GM15510 (cell line): Measurements from ENCODE around the gene AUH.

ENCODE experiments used
- POLR2A ChIP-seq: IDR thresholded peaks from 3 replicates; pipeline ENCODE4 v1.6.1; 2011; ENCODE audit warnings: borderline replicate concordance; ENCODE audit not compliant: insufficient read length; ENCODE audit errors: extremely low read depth

AUH gene

GRCh38 chr9:91386765-91387164 is 25.0 kb upstream of the AUH start:
- no peak for TF ChIP-seq POLR2A

DNA sequence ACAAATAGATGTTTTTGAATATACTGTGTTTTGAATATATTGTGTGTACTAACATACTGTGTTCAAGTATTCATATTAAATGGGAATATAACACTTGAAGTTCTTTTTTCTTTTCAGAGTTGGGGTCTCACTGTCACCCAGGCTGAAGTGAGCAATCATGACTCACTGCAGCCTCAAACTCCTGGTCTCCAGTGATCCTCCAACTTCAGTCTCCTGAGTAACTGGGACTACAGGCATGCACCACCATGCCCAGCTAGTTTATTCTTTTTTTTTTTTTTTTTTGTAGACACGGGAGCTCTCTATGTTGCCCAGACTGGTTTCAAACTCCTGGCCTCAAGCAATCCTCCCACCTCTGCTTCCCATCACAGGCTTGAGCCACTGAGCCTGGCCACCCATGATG is 23.2 kb upstream of the AUH start:
- no peak for TF ChIP-seq POLR2A

DNA sequence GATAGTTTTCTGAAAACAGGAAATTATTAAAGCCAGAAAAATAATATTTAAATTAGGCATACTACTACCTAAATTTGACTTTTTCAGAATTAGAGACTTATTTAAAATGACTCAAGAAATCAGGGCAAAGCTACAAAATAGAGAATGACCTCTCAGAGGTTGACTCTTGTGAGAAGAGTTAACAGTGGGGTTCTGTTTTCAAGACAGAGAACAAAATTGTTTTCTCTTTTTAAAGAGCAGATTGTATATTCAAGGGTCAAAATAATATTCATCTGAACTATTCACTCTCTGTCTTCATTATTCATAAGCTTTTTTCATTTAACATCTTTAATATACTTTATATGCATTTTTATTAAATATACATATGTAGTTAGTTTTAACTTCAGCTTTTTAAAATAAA is 21.9 kb upstream of the AUH start:
- TF ChIP-seq POLR2A = no peak

- TF ChIP-seq POLR2A = no peak
Measured at GRCh38 chr9:91382298-91382697, 20.6 kb upstream of the AUH start.

GRCh38 chr9:91379426-91379825 is 17.7 kb upstream of the AUH start:
- TF ChIP-seq POLR2A = no peak

- no peak for TF ChIP-seq POLR2A
Measured at GRCh38 chr9:91378695-91379127, 17.0 kb upstream of the AUH start.

DNA sequence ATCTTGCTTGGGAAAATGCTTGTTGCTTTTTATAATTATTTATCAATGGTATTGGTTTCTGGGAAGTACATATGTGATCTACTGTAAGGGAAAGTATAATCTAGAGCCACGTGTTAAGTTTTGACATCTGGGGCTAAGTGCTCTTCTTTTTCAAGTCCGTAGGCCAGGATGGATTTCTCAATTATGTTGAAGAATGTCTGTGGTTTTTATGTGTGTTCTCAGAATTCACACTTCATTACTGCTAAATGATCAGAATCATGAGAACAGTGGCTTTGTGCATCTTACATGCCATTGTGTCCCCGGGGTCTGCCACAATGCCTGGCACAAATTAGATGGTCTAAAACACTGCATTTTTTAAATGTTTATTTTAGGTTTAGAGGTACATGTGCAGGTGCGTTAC is 14.5 kb upstream of the AUH start:
- TF ChIP-seq POLR2A = no peak

DNA sequence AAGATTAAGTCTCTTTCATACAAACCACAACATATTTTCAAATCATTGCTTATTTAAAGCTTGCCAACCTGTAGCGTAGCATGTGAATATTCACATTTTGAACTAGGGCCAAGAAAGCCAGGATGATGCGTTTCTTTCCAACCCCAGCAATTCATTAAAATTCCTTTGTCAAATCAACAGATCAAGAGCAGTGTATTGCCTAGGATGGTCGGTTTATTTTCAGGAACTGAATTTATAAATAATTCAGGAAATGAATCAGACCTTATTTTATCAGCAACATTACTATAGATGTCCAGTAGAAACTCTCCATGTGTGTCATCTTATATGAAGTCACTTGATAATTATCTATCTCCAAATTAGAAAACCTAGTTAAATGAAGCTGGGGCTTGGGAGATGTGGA is 13.2 kb upstream of the AUH start:
- no peak for TF ChIP-seq POLR2A

- TF ChIP-seq POLR2A = no peak
Measured at GRCh38 chr9:91371894-91372293, 10.2 kb upstream of the AUH start.

DNA sequence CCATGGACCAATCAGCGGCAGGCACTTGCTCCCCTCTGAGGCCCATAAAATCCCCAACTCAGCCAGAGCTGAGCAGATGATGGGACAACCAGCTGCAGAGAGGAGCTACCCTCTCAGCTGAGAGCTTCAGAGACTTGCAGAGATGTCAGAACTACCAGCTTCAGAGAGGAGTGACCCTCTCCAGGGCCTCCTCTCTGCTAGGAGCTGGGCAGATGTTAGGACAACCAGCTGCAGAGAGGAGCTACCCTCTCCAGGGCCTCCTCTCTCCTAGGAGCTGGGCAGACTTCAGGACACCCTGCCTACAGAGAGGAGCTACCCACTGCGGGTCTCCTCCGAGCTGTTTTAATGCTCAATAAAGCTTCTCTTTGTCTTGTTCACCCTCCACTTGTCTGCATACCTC is 3.0 kb upstream of the AUH start:
- TF ChIP-seq POLR2A = no peak

DNA sequence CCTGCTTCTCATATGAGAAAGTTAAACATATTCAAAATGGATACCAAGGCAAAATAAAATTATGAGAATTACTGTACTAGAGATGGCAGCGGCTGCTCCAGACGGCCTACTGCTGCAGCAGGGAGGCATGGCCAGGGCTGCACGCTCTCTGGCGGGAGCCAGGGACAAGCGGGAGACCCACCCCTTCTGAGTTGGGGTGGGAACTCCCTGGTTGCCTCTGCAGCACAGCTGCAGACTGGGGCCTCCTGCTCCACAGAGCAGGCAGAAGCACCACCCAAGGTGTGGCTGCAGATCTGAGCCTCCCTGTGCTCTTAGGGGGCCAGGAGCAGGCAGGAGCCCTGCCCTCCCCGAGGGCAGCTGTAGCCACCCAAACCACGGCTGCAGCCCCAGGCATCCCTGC is 2.3 kb upstream of the AUH start:
- no peak for TF ChIP-seq POLR2A

- TF ChIP-seq POLR2A = no peak
Measured at GRCh38 chr9:91362051-91362611, 413 bp upstream of the AUH start.

GRCh38 chr9:91360551-91361290 is 997 bp downstream of the AUH start:
- no peak for TF ChIP-seq POLR2A

GRCh38 chr9:91359734-91360470 is 1.8 kb downstream of the AUH start:
- no peak for TF ChIP-seq POLR2A

DNA sequence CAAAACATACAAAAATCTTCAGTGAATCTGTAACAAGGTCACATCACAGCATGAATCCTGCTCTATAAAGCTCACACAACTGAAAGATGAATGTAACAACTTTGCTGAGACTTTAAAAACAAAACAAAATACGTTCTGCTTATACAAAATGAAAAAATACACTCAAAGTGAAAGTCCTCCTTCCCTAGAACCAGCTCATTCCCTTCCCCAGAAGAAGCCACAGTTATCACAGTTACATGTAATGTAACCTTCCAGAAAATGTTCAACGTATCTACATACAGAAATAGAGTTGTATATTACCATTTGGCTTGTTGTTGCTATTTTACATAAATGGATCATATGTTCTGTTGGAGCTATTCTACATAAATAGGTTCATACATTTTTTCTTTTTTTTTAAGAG is 2.6 kb downstream of the AUH start:
- no peak for TF ChIP-seq POLR2A

DNA sequence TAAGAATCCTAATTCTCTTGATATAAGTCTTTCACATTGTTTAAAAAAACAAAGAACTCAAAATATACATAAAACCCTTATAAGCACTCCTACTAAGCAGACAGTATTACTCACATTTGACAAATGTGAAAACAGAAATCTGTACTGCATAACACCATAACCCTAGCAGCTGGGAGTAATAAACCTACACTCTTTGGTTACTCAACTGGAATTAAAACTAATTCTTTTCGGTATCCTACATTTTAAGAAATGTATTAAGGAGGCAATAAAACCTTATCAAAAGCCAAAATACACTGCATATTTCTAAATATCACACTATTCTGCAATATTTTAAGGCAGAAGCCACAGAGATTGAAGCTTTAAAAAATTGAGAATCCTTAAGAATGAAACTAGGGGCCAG is 6.8 kb downstream of the AUH start:
- no peak for TF ChIP-seq POLR2A

GRCh38 chr9:91349115-91349555 is 12.6 kb downstream of the AUH start:
- no peak for TF ChIP-seq POLR2A

GRCh38 chr9:91348191-91348807 is 13.4 kb downstream of the AUH start:
- no peak for TF ChIP-seq POLR2A
